ENCODE results near the gene BDKRB2. TPM values are rescaled to one million over a fixed set of nuclear protein-coding genes. Genes with fewer than 3 reads are reported as not detected.

BDKRB2 gene
- total RNA-seq, 1 experiment from 2014 or later: 0.05 TPM

DNA sequence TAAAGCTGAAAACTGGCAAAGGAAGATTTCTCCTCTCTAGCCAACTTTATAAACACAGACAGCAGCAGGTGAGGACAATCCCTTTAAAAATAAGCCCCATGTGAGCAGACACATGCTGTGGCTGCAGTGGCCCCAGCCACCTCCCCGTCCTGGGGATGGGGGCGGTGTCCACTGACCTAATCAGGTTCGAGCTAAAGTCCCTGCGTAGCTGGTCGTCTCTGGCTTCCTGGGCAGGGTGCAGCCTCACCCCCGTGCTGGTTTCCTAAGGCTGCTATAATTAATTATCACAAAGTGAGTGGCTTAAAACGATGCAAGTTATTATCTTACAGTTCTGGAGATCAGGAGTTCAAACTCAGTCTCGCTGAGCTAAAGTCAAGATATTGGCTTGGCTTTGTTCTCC, 52.4 kb downstream of the BDKRB2 start:
- H3K9me3 ChIP-seq (ENCODE audit: control insufficient read depth, insufficient read depth, low read depth, low read length): peaks cover 4% of the 10 kb centered on the region; the same call in 1 of the 2 replicates
- no TSS peak for BruUV-seq (replicated peaks)
- intact Hi-C loops (cut with micrococcal nuclease; ENCODE audit: unreplicated experiment) (no loop called here), in situ Hi-C loops (cut with HindIII; ENCODE audit: low pct_unique_long_range_greater_than_20kb, low sequenced_read_pairs) (no loop called here)
- no peak overlapping the region for H3K27ac ChIP-seq (ENCODE audit: low read length)
- H3K4me1 ChIP-seq (ENCODE audit: control insufficient read depth, insufficient read depth, low read length): no peaks in the 10 kb centered on the region
- POLR2A ChIA-PET: no interaction called here
- H3K36me3 ChIP-seq (ENCODE audit: control insufficient read depth, insufficient read depth, low read length): no peaks in the 10 kb centered on the region
- CTCF ChIA-PET: no interaction called here
- DNase-seq (ENCODE audit: low read depth, low spot score) (no peak), ATAC-seq (no peak)
- TF ChIP-seq, protein P1, sequence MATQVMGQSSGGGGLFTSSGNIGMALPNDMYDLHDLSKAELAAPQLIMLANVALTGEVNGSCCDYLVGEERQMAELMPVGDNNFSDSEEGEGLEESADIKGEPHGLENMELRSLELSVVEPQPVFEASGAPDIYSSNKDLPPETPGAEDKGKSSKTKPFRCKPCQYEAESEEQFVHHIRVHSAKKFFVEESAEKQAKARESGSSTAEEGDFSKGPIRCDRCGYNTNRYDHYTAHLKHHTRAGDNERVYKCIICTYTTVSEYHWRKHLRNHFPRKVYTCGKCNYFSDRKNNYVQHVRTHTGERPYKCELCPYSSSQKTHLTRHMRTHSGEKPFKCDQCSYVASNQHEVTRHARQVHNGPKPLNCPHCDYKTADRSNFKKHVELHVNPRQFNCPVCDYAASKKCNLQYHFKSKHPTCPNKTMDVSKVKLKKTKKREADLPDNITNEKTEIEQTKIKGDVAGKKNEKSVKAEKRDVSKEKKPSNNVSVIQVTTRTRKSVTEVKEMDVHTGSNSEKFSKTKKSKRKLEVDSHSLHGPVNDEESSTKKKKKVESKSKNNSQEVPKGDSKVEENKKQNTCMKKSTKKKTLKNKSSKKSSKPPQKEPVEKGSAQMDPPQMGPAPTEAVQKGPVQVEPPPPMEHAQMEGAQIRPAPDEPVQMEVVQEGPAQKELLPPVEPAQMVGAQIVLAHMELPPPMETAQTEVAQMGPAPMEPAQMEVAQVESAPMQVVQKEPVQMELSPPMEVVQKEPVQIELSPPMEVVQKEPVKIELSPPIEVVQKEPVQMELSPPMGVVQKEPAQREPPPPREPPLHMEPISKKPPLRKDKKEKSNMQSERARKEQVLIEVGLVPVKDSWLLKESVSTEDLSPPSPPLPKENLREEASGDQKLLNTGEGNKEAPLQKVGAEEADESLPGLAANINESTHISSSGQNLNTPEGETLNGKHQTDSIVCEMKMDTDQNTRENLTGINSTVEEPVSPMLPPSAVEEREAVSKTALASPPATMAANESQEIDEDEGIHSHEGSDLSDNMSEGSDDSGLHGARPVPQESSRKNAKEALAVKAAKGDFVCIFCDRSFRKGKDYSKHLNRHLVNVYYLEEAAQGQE (IDR thresholded peaks at IDR 0.05; ENCODE audit: insufficient read depth in 1 of 2, low read depth in 2 of 2, low read length in 1 of 2): no peak
- no peak for TF ChIP-seq POLR2AphosphoS5 (IDR thresholded peaks at IDR 0.05; ENCODE audit: low read depth, low read length)
- TF ChIP-seq TCF7L2 (IDR thresholded peaks at IDR 0.05; ENCODE audit: low read depth, low read length): no peak
- TF ChIP-seq, protein P2, sequence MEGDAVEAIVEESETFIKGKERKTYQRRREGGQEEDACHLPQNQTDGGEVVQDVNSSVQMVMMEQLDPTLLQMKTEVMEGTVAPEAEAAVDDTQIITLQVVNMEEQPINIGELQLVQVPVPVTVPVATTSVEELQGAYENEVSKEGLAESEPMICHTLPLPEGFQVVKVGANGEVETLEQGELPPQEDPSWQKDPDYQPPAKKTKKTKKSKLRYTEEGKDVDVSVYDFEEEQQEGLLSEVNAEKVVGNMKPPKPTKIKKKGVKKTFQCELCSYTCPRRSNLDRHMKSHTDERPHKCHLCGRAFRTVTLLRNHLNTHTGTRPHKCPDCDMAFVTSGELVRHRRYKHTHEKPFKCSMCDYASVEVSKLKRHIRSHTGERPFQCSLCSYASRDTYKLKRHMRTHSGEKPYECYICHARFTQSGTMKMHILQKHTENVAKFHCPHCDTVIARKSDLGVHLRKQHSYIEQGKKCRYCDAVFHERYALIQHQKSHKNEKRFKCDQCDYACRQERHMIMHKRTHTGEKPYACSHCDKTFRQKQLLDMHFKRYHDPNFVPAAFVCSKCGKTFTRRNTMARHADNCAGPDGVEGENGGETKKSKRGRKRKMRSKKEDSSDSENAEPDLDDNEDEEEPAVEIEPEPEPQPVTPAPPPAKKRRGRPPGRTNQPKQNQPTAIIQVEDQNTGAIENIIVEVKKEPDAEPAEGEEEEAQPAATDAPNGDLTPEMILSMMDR (IDR thresholded peaks at IDR 0.05): no peak
- H3K27me3 ChIP-seq (ENCODE audit: control insufficient read depth, insufficient read depth, low read length): peaks cover 8% of the 10 kb centered on the region
- H3K4me3 ChIP-seq (ENCODE audit: low read depth in 2 of 2, low read length in 2 of 2): no peak overlapping the region

DNA sequence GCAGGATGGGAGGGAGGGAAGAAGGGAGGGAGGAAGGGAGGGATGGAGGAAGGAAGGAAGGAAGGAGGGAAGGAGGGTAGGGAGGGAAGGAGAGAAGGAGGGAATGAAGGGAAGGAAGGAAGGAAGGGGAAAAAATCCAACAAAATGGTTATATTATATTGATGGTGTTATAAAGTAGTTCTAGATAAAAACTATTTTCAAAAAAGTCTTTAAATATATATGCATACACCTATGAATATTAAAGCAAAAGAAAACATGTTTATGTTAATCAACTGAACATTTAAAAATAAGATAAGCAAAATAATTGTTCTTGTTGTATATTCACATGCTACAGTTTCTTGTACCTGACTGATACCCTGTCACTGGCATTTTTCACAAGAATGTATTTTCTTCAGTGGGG, 53.3 kb downstream of the BDKRB2 start:
- BruUV-seq (replicated peaks): no TSS peak

DNA sequence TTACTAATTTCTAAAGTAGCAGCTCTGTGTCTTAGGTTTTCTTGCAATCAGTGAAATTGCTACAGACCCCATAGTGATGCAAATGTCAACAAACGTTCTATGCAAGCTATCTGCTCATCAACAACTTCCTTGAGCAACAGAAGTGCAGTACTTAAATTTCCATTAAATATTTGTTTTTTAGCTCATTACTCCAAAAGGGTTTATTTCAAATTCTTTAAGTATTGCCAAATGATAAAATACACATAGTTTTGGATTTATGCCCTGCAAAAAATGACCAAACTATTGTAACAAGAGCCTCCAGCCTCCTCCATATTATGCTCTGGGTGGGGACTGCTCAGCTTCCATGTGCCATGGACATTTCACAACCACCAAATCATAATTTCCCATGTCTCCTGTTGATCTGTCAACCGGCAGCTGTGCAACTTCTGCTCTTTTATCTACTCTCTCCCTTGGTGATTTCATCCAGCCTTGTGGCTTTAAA, 55.7 kb downstream of the BDKRB2 start:
- Histone ChIP-seq H3K27ac (ENCODE audit: low read length) (no peak overlapping the region), H3K36me3 (ENCODE audit: control insufficient read depth, insufficient read depth, low read length) (no peaks in the 10 kb centered on the region), H3K9me3 (ENCODE audit: control insufficient read depth, insufficient read depth, low read depth, low read length) (peaks cover 4% of the 10 kb centered on the region; the same call in 1 of the 2 replicates), H3K4me3 (ENCODE audit: low read depth in 2 of 2, low read length in 2 of 2) (no peak overlapping the region), H3K4me1 (ENCODE audit: control insufficient read depth, insufficient read depth, low read length) (no peaks in the 10 kb centered on the region), H3K27me3 (ENCODE audit: control insufficient read depth, insufficient read depth, low read length) (peaks cover 8% of the 10 kb centered on the region)
- ATAC-seq: no peak
- ChIA-PET POLR2A (no interaction called here), CTCF (no interaction called here)
- BruUV-seq (replicated peaks): no TSS peak
- intact Hi-C loops (cut with micrococcal nuclease; ENCODE audit: unreplicated experiment): no loop called here
- DNase-seq (ENCODE audit: low read depth, low spot score): no peak
- in situ Hi-C loops (cut with HindIII; ENCODE audit: low pct_unique_long_range_greater_than_20kb, low sequenced_read_pairs): no loop called here
- TF ChIP-seq, protein P2 (IDR thresholded peaks at IDR 0.05): no peak
- TF ChIP-seq, protein P1 (IDR thresholded peaks at IDR 0.05; ENCODE audit: insufficient read depth in 1 of 2, low read depth in 2 of 2, low read length in 1 of 2): no peak
- TF ChIP-seq POLR2AphosphoS5 (IDR thresholded peaks at IDR 0.05; ENCODE audit: low read depth, low read length) (no peak), TCF7L2 (IDR thresholded peaks at IDR 0.05; ENCODE audit: low read depth, low read length) (no peak), SIN3A (IDR thresholded peaks at IDR 0.05; ENCODE audit: borderline replicate concordance, insufficient read depth, low read depth, low read length) (no peak)

More for the DNA sequence above, 53.3 kb downstream of the BDKRB2 start:
- no peak for TF ChIP-seq TCF7L2 (IDR thresholded peaks at IDR 0.05; ENCODE audit: low read depth, low read length)
- DNase-seq (ENCODE audit: low read depth, low spot score) (no peak), ATAC-seq (no peak)
- H3K9me3 ChIP-seq (ENCODE audit: control insufficient read depth, insufficient read depth, low read depth, low read length): peaks cover 4% of the 10 kb centered on the region; the same call in 1 of the 2 replicates
- CTCF ChIA-PET: no interaction called here
- POLR2A ChIA-PET: no interaction called here
- H3K27ac ChIP-seq (ENCODE audit: low read length): no peak overlapping the region
- H3K27me3 ChIP-seq (ENCODE audit: control insufficient read depth, insufficient read depth, low read length): peaks cover 8% of the 10 kb centered on the region
- no peak overlapping the region for H3K4me3 ChIP-seq (ENCODE audit: low read depth in 2 of 2, low read length in 2 of 2)
- H3K4me1 ChIP-seq (ENCODE audit: control insufficient read depth, insufficient read depth, low read length): no peaks in the 10 kb centered on the region
- in situ Hi-C loops (cut with HindIII; ENCODE audit: low pct_unique_long_range_greater_than_20kb, low sequenced_read_pairs): no loop called here
- intact Hi-C loops (cut with micrococcal nuclease; ENCODE audit: unreplicated experiment): no loop called here
- no peaks in the 10 kb centered on the region for H3K36me3 ChIP-seq (ENCODE audit: control insufficient read depth, insufficient read depth, low read length)
